Vagina (tissue), 2 donors: ENCODE results near the gene CTNND2. TPM values are rescaled to one million over a fixed set of nuclear protein-coding genes. Genes with fewer than 3 reads are reported as not detected.

Source experiments
- DNase-seq, 2 donors: peaks; one replicate each; pipeline ENCODE4 v3.0.0-alpha.2; 2017; ENCODE audit errors: extremely low spot score in 2 of 2
- H3K27ac ChIP-seq: fragments of 200-600 bp; sonication (generic); one replicate; pipeline ENCODE4 v1.5.1; 2019
- H3K27me3 ChIP-seq: fragments of 200-600 bp; sonication (generic); one replicate; pipeline ENCODE4 v1.5.1; 2019
- H3K36me3 ChIP-seq, 2 donors: fragments of 200-600 bp; sonication (generic); one replicate each; pipeline ENCODE4 v1.5.1; 2017 to 2019
- H3K4me1 ChIP-seq: fragments of 200-600 bp; sonication (generic); one replicate; pipeline ENCODE4 v1.5.1; 2019
- H3K4me3 ChIP-seq, 2 donors: fragments of 200-600 bp; sonication (generic); 1 replicate in 1 of 2; 2 replicates in 1 of 2; pipeline ENCODE4 v1.5.1; 2016 to 2019
- H3K9me3 ChIP-seq: fragments of 200-600 bp; sonication (generic); one replicate; pipeline ENCODE4 v1.5.1; 2019
- CTCF ChIP-seq, 3 experiments: fragments of 450-650 bp in 2 of 3; fragments of 200-600 bp in 1 of 3; sonication (generic) in 1 of 3; IDR thresholded peaks; one replicate each; pipeline ENCODE4 v1.5.1; 2017 to 2019; ENCODE audit warnings: antibody characterized with exemption in 3 of 3, mild to moderate bottlenecking in 2 of 3, moderate library complexity in 2 of 3
- POLR2A ChIP-seq, 2 donors: fragments of 450-650 bp; IDR thresholded peaks; one replicate each; pipeline ENCODE4 v1.6.1; 2017; ENCODE audit warnings: antibody characterized with exemption in 2 of 2, mild to moderate bottlenecking in 2 of 2, moderate library complexity in 2 of 2
- POLR2AphosphoS5 ChIP-seq, 2 donors: sonication (generic); formaldehyde crosslinking; IDR thresholded peaks; one replicate each; pipeline ENCODE4 v1.9.0; 2017; ENCODE audit warnings: antibody characterized with exemption in 2 of 2, mild to moderate bottlenecking in 2 of 2, low read depth in 1 of 2; ENCODE audit not compliant: insufficient read depth in 1 of 2
- intact Hi-C: fragments of 100-400 bp; cut with DNase I; formaldehyde crosslinking; loops from one replicate; pipeline ENCODE4 v1.15.1; 2023
- total RNA-seq: library from RNA; depleted of rRNA; stranded (reverse); fragments of >200 nt; gene quantifications from one replicate; pipeline ENCODE4 v1.2.3, GENCODE V29; 2016

CTNND2 gene
- total RNA-seq, 1 donor from 2014 or later: 1.7 TPM

GRCh38 chr5:11646141-11646540, 258.1 kb downstream of the CTNND2 start:
- intact Hi-C loops: no loop called here
- TF ChIP-seq POLR2A (IDR thresholded peaks at IDR 0.05): no peak
- TF ChIP-seq CTCF (IDR thresholded peaks at IDR 0.05): no peak
- TF ChIP-seq POLR2AphosphoS5 (IDR thresholded peaks at IDR 0.05; ENCODE audit: insufficient read depth in 1 of 2, low read depth in 1 of 2): no peak
- H3K27me3 ChIP-seq: no peaks in the 10 kb centered on the region

GRCh38 chr5:11642438-11642837, 261.8 kb downstream of the CTNND2 start:
- intact Hi-C loops: no loop called here
- H3K27ac ChIP-seq: no peak overlapping the region
- H3K4me3 ChIP-seq: no peak overlapping the region
- no peaks in the 10 kb centered on the region for H3K36me3 ChIP-seq
- H3K27me3 ChIP-seq: no peaks in the 10 kb centered on the region
- no peak for DNase-seq
- TF ChIP-seq POLR2AphosphoS5 (IDR thresholded peaks at IDR 0.05; ENCODE audit: insufficient read depth in 1 of 2, low read depth in 1 of 2): no peak
- no peak for TF ChIP-seq POLR2A (IDR thresholded peaks at IDR 0.05)
- no peak for TF ChIP-seq CTCF (IDR thresholded peaks at IDR 0.05)
- no peaks in the 10 kb centered on the region for H3K4me1 ChIP-seq
- H3K9me3 ChIP-seq: no peaks in the 10 kb centered on the region

More at GRCh38 chr5:11646141-11646540, 258.1 kb downstream of the CTNND2 start:
- H3K4me1 ChIP-seq: no peaks in the 10 kb centered on the region
- H3K9me3 ChIP-seq: no peaks in the 10 kb centered on the region
- H3K27ac ChIP-seq: no peak overlapping the region
- DNase-seq: no peak
- no peaks in the 10 kb centered on the region for H3K36me3 ChIP-seq
- no peak overlapping the region for H3K4me3 ChIP-seq

GRCh38 chr5:11640158-11640873, 263.9 kb downstream of the CTNND2 start:
- no peaks in the 10 kb centered on the region for H3K4me1 ChIP-seq
- no peaks in the 10 kb centered on the region for H3K9me3 ChIP-seq
- no peak for DNase-seq
- H3K4me3 ChIP-seq: no peak overlapping the region
- no peak overlapping the region for H3K27ac ChIP-seq
- intact Hi-C loops: no loop called here
- H3K36me3 ChIP-seq: no peaks in the 10 kb centered on the region
- TF ChIP-seq POLR2A (IDR thresholded peaks at IDR 0.05): no peak
- TF ChIP-seq POLR2AphosphoS5 (IDR thresholded peaks at IDR 0.05; ENCODE audit: insufficient read depth in 1 of 2, low read depth in 1 of 2): no peak
- no peak for TF ChIP-seq CTCF (IDR thresholded peaks at IDR 0.05)
- no peaks in the 10 kb centered on the region for H3K27me3 ChIP-seq

- Histone ChIP-seq H3K27ac (no peak overlapping the region), H3K36me3 (no peaks in the 10 kb centered on the region), H3K4me3 (no peak overlapping the region), H3K27me3 (no peaks in the 10 kb centered on the region), H3K9me3 (no peaks in the 10 kb centered on the region), H3K4me1 (no peaks in the 10 kb centered on the region)
- DNase-seq: no peak
- intact Hi-C loops: no loop called here
- TF ChIP-seq POLR2A (IDR thresholded peaks at IDR 0.05) (no peak), CTCF (IDR thresholded peaks at IDR 0.05) (no peak), POLR2AphosphoS5 (IDR thresholded peaks at IDR 0.05; ENCODE audit: insufficient read depth in 1 of 2, low read depth in 1 of 2) (no peak)
Measured at GRCh38 chr5:11622785-11623184, 281.5 kb downstream of the CTNND2 start.

- no peaks in the 10 kb centered on the region for H3K9me3 ChIP-seq
- no peaks in the 10 kb centered on the region for H3K36me3 ChIP-seq
- H3K4me3 ChIP-seq: no peak overlapping the region
- intact Hi-C loops: no loop called here
- no peak overlapping the region for H3K27ac ChIP-seq
- TF ChIP-seq POLR2AphosphoS5 (IDR thresholded peaks at IDR 0.05; ENCODE audit: insufficient read depth in 1 of 2, low read depth in 1 of 2): no peak
- TF ChIP-seq CTCF (IDR thresholded peaks at IDR 0.05): no peak
- TF ChIP-seq POLR2A (IDR thresholded peaks at IDR 0.05): no peak
- no peaks in the 10 kb centered on the region for H3K27me3 ChIP-seq
- no peak for DNase-seq
- H3K4me1 ChIP-seq: no peaks in the 10 kb centered on the region
Measured at GRCh38 chr5:11620172-11620571, 284.1 kb downstream of the CTNND2 start.
